ENCODE measurements around the gene TSSK6.

- TF ChIP-seq, protein P1, sequence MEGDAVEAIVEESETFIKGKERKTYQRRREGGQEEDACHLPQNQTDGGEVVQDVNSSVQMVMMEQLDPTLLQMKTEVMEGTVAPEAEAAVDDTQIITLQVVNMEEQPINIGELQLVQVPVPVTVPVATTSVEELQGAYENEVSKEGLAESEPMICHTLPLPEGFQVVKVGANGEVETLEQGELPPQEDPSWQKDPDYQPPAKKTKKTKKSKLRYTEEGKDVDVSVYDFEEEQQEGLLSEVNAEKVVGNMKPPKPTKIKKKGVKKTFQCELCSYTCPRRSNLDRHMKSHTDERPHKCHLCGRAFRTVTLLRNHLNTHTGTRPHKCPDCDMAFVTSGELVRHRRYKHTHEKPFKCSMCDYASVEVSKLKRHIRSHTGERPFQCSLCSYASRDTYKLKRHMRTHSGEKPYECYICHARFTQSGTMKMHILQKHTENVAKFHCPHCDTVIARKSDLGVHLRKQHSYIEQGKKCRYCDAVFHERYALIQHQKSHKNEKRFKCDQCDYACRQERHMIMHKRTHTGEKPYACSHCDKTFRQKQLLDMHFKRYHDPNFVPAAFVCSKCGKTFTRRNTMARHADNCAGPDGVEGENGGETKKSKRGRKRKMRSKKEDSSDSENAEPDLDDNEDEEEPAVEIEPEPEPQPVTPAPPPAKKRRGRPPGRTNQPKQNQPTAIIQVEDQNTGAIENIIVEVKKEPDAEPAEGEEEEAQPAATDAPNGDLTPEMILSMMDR (IDR thresholded peaks at IDR 0.05; ENCODE audit: low read length): no peak
- TF ChIP-seq EZH2 (IDR thresholded peaks at IDR 0.05; ENCODE audit: borderline replicate concordance, low read length): no peak
These were observed 18.5 kb upstream of the TSSK6 start for GRCh38 chr19:19533841-19534240.

Measured in OCI-LY1 (cell line).